K562 (cell line): ENCODE results near the gene ANKRD44.

ENCODE experiments used
- EZH2 ChIP-seq: IDR thresholded peaks from 2 replicates; pipeline ENCODE4 v1.6.1; 2012; ENCODE audit warnings: low read depth, mild to moderate bottlenecking, inconsistent platforms, low read length, borderline replicate concordance
- FOSL1 ChIP-seq: fragments of 200-800 bp; sonication (Bioruptor generic); conservative IDR thresholded peaks from 2 replicates; pipeline ENCODE4 v1.6.1; 2016; ENCODE audit warnings: missing genetic modification characterization, missing compliant biosample characterization
- FOXK1 ChIP-seq: sonication (generic); formaldehyde crosslinking; IDR thresholded peaks from 2 replicates; pipeline ENCODE4 v1.8.0; 2022; ENCODE audit warnings: missing genetic modification reagents, mild to moderate bottlenecking, borderline replicate concordance
- JUNB ChIP-seq: fragments of 450-650 bp; formaldehyde crosslinking; conservative IDR thresholded peaks from 2 replicates; pipeline ENCODE4 v1.4.0; 2020; ENCODE audit warnings: mild to moderate bottlenecking
- KLF10 ChIP-seq: fragments of 250-450 bp; sonication (Bioruptor Pico); IDR thresholded peaks from 2 replicates; pipeline ENCODE4 v1.6.1; 2021; ENCODE audit warnings: matching md5 sums
- PCBP2 ChIP-seq: fragments of 200-400 bp; formaldehyde crosslinking; IDR thresholded peaks from 2 replicates; pipeline ENCODE4 v1.6.1; 2018; ENCODE audit warnings: low read length, low read depth, mild to moderate bottlenecking, moderate library complexity; ENCODE audit not compliant: poor library complexity, severe bottlenecking
- PURB ChIP-seq: sonication (generic); formaldehyde crosslinking; IDR thresholded peaks from 2 replicates; pipeline ENCODE4 v1.9.0; 2021; ENCODE audit warnings: low read depth, mild to moderate bottlenecking, missing genetic modification reagents
- SAFB ChIP-seq: fragments of 200-400 bp; formaldehyde crosslinking; IDR thresholded peaks from 2 replicates; pipeline ENCODE4 v1.6.1; 2017; ENCODE audit warnings: low read depth, low read length, borderline replicate concordance
- SMAD4 ChIP-seq: fragments of 250-450 bp; sonication (Bioruptor Pico); conservative IDR thresholded peaks from 2 replicates; pipeline ENCODE4 v1.8.0; 2021; ENCODE audit warnings: inconsistent platforms, mild to moderate bottlenecking, moderate library complexity
- TBP ChIP-seq: optimal IDR thresholded peaks from 2 replicates; pipeline ENCODE3; 2011; ENCODE audit warnings: low read depth, low read length, improper control_type of control experiment
- TF ChIP-seq, protein P1 (sequence below), 3 experiments: IDR thresholded peaks in 2 of 3; conservative IDR thresholded peaks in 1 of 3; 2 replicates each; pipeline ENCODE4 v1.5.1; 2011 to 2012; ENCODE audit warnings: low read length in 3 of 3, mild to moderate bottlenecking in 3 of 3, control low read depth in 2 of 3, improper control_type of control experiment in 1 of 3, inconsistent platforms in 1 of 3, low read depth in 1 of 3, mixed read lengths in 1 of 3, moderate library complexity in 1 of 3; ENCODE audit not compliant: insufficient read depth in 2 of 3
- TF ChIP-seq, protein P2 (sequence below): fragments of 250-450 bp; sonication (Bioruptor Pico); IDR thresholded peaks from 2 replicates; pipeline ENCODE4 v1.5.0; 2021

DNA sequence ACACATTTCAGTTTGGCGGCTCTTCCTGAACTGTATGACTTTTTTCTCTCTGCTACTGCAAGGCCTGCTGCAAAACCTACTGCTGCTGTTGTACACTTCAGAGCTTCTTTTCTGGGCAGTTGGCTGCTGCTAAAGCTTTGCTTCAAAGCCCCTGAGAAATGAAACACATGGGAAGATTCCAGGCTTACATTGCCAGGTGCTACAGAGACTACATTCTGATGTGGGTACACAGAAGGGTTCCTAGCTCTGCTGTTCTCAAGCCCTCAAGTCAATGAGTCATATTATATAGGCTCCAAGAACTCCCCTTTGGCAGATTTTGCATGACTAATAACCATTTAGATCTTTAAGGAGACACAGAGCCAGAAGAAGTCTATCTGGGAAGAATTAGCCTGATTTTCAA is 371.2 kb downstream of the ANKRD44 start:
- no peak for TF ChIP-seq SAFB
- no peak for TF ChIP-seq KLF10 (CRISPR knock-in tag)
- TF ChIP-seq SMAD4 (CRISPR knock-in tag) = no peak
- no peak for TF ChIP-seq EZH2
- TF ChIP-seq FOSL1 (tag) = no peak; the same call in 1 of the 2 replicates
- TF ChIP-seq, protein P1, sequence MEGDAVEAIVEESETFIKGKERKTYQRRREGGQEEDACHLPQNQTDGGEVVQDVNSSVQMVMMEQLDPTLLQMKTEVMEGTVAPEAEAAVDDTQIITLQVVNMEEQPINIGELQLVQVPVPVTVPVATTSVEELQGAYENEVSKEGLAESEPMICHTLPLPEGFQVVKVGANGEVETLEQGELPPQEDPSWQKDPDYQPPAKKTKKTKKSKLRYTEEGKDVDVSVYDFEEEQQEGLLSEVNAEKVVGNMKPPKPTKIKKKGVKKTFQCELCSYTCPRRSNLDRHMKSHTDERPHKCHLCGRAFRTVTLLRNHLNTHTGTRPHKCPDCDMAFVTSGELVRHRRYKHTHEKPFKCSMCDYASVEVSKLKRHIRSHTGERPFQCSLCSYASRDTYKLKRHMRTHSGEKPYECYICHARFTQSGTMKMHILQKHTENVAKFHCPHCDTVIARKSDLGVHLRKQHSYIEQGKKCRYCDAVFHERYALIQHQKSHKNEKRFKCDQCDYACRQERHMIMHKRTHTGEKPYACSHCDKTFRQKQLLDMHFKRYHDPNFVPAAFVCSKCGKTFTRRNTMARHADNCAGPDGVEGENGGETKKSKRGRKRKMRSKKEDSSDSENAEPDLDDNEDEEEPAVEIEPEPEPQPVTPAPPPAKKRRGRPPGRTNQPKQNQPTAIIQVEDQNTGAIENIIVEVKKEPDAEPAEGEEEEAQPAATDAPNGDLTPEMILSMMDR (IDR thresholded peaks at IDR 0.05 in 2 of 3, conservative IDR thresholded peaks at IDR 0.05 in 1 of 3; ENCODE audit: insufficient read depth in 2 of 3, low read depth in 1 of 3, low read length in 3 of 3) = no peak
- TF ChIP-seq PCBP2 = no peak
- no peak for TF ChIP-seq JUNB
- TF ChIP-seq TBP = no peak
- no peak for TF ChIP-seq FOXK1
- TF ChIP-seq, protein P2, sequence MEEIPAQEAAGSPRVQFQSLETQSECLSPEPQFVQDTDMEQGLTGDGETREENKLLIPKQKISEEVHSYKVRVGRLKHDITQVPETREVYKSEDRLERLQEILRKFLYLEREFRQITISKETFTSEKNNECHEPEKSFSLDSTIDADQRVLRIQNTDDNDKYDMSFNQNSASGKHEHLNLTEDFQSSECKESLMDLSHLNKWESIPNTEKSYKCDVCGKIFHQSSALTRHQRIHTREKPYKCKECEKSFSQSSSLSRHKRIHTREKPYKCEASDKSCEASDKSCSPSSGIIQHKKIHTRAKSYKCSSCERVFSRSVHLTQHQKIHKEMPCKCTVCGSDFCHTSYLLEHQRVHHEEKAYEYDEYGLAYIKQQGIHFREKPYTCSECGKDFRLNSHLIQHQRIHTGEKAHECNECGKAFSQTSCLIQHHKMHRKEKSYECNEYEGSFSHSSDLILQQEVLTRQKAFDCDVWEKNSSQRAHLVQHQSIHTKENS = no peak
- no peak for TF ChIP-seq PURB
